Activated B cell treated with CpG ODN at 0.5 μM for 24 hours (primary cell): ENCODE measurements around the gene APBA2. TPM values are rescaled to one million over a fixed set of nuclear protein-coding genes. Genes with fewer than 3 reads are reported as not detected.
"Not testable (repeated sequence)": the region's sequence is repeated elsewhere in the genome, so short reads cannot be mapped to it uniquely, and the experiment has no call there.

Experiments used
- ATAC-seq: fragments of 200-7000 bp; cut with Tn5 transposase; one replicate; pipeline ENCODE4 v1.10.0; 2021; ENCODE audit warnings: low read depth, mild to moderate bottlenecking, moderate library complexity
- CTCF ChIA-PET: fragments of 350-600 bp; sonication (Branson Sonifier 250); formaldehyde crosslinking; loops from one replicate; lab custom pipeline; 2021; ENCODE audit warnings: antibody characterized with exemption; lab: Charles Lee
- POLR2A ChIA-PET: fragments of 350-600 bp; sonication (Branson Sonifier 250); formaldehyde crosslinking; loops from one replicate; lab custom pipeline; 2021; ENCODE audit warnings: antibody characterized with exemption; lab: Charles Lee
- DNase-seq: peaks from one replicate; pipeline ENCODE4 v3.0.0; 2022
- H3K27ac Mint-ChIP-seq: one replicate; pipeline ENCODE4 v1.8.0; 2020; ENCODE audit warnings: mixed read lengths
- H3K27me3 Mint-ChIP-seq: one replicate; pipeline ENCODE4 v1.8.0; 2021; ENCODE audit warnings: mixed read lengths
- H3K36me3 Mint-ChIP-seq: one replicate; pipeline ENCODE4 v1.8.0; 2021; ENCODE audit warnings: low read depth, mixed read lengths
- H3K4me1 Mint-ChIP-seq: one replicate; pipeline ENCODE4 v1.8.0; 2021; ENCODE audit warnings: mixed read lengths
- H3K4me3 Mint-ChIP-seq: one replicate; pipeline ENCODE4 v1.8.0; 2020; ENCODE audit warnings: mild to moderate bottlenecking, mixed read lengths
- H3K9me3 Mint-ChIP-seq: one replicate; pipeline ENCODE4 v1.8.0; 2020; ENCODE audit warnings: mixed read lengths
- CTCF ChIP-seq: fragments of 200-600 bp; IDR thresholded peaks from one replicate; pipeline ENCODE4 v1.8.0; 2022; ENCODE audit warnings: antibody characterized with exemption, mild to moderate bottlenecking
- intact Hi-C: fragments of 100-400 bp; cut with micrococcal nuclease; formaldehyde crosslinking; loops from one replicate; pipeline ENCODE4 v1.15.1; 2024
- total RNA-seq: library from RNA; stranded (reverse); gene quantifications from 2 replicates; pipeline ENCODE4 v1.2.3, GENCODE V29; 2022

The APBA2 gene
- total RNA-seq: not detected in 2 replicates

GRCh38 chr15:28885630-28886430, at the start of gene APBA2:
Gene APBA2, plus strand, starts transcription at chr15:28885974. Its CDS starts 167,911 bp downstream, at chr15:29053885.
- intact Hi-C loops: no loop called here
- CTCF ChIA-PET: no interaction called here
- no peak for TF ChIP-seq CTCF
- no peak for DNase-seq
- Mint-ChIP-seq H3K9me3 (no peaks in the 10 kb centered on the region), H3K36me3 (no peaks in the 10 kb centered on the region), H3K4me1 (no peaks in the 10 kb centered on the region), H3K27ac (no peak within 1 kb of the TSS), H3K4me3 (no peak within 1 kb of the TSS), H3K27me3 (peaks cover 24% of the 10 kb centered on the region)
- POLR2A ChIA-PET: no interaction called here
- no peak for ATAC-seq

- H3K36me3 Mint-ChIP-seq, CTCF ChIA-PET, ATAC-seq, H3K4me1 Mint-ChIP-seq, H3K9me3 Mint-ChIP-seq, intact Hi-C loops, DNase-seq, H3K4me3 Mint-ChIP-seq, POLR2A ChIA-PET, H3K27ac Mint-ChIP-seq, H3K27me3 Mint-ChIP-seq: not testable (repeated sequence)
These were observed 45.5 kb upstream of the APBA2 start for GRCh38 chr15:28840285-28840684.

DNA sequence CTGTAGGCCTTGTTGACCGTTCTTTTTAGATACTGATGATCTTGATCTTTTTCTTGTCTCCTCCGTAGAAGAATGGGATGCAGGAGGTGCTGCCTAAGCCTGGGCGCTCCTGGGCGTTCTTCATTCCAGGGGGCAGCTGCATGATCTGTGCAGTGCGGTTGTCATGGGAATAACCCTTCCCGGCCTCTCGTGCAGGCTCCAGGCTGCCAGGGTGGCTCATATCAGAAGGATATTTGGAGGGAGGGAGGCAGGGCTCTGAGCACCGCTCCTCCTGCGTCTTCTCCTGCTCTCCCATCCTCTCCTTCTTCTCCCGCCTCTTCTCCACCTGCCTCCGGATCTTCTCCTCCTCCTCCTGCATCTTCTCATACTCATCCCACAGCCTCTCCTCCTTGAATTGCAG, 43.6 kb upstream of the APBA2 start:
- H3K36me3 Mint-ChIP-seq, DNase-seq, intact Hi-C loops, H3K4me1 Mint-ChIP-seq, H3K4me3 Mint-ChIP-seq, H3K9me3 Mint-ChIP-seq, ATAC-seq, H3K27me3 Mint-ChIP-seq, POLR2A ChIA-PET, CTCF ChIA-PET, H3K27ac Mint-ChIP-seq: not testable (repeated sequence)

GRCh38 chr15:28843520-28843919, 42.3 kb upstream of the APBA2 start:
- DNase-seq, intact Hi-C loops, H3K27me3 Mint-ChIP-seq, H3K9me3 Mint-ChIP-seq, H3K27ac Mint-ChIP-seq, H3K4me1 Mint-ChIP-seq, POLR2A ChIA-PET, ATAC-seq, CTCF ChIA-PET, H3K36me3 Mint-ChIP-seq, H3K4me3 Mint-ChIP-seq: not testable (repeated sequence)

DNA sequence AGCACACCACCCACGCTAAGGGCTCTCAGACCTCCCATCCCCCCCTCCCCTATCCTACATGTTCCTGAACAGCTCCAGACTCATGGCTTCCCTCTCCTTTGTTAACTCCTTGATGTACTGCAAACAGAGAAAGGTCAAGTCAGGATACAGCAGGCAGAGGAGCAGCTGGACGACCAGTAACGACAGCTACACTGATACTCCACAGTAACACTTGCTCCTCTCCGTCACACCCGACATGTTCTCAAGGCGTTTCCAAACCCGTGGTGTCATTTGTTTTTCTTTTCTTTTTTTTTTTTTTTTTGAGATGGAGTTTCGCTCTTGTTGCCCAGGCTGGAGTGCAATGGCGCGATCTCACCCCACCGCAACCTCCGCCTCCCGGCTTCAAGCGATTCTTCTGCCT, 41.6 kb upstream of the APBA2 start:
- intact Hi-C loops, H3K9me3 Mint-ChIP-seq, H3K27ac Mint-ChIP-seq, ATAC-seq, CTCF ChIA-PET, H3K27me3 Mint-ChIP-seq, DNase-seq, H3K36me3 Mint-ChIP-seq, H3K4me3 Mint-ChIP-seq, H3K4me1 Mint-ChIP-seq, POLR2A ChIA-PET: not testable (repeated sequence)

DNA sequence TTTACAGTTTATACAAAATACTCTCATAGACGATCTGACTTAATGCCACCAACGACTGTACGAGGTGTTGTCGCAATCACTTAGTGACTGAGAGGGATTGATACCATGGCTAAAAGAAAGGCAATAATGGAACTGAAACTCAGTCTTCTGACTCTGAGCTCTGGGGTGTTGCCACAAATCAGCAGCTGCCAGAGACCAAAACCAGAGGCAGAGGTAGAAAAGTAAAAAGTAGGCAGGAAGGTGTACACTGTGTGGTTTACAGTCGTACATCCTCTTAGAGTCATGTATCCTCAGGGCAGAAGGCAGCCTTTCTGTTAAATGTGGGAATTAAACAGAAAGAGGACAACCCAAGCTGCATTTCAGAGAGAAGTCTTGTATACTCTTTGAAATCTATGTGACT, 38.5 kb upstream of the APBA2 start:
- H3K36me3 Mint-ChIP-seq, CTCF ChIA-PET, H3K4me1 Mint-ChIP-seq, DNase-seq, H3K9me3 Mint-ChIP-seq, H3K27me3 Mint-ChIP-seq, H3K27ac Mint-ChIP-seq, POLR2A ChIA-PET, intact Hi-C loops, H3K4me3 Mint-ChIP-seq: not testable (repeated sequence)
- peak; percentile 83 for ATAC-seq

GRCh38 chr15:28847959-28848358, 37.8 kb upstream of the APBA2 start:
- H3K27ac Mint-ChIP-seq, H3K36me3 Mint-ChIP-seq, H3K4me1 Mint-ChIP-seq, CTCF ChIA-PET, POLR2A ChIA-PET, H3K4me3 Mint-ChIP-seq, ATAC-seq, intact Hi-C loops, H3K27me3 Mint-ChIP-seq, H3K9me3 Mint-ChIP-seq, DNase-seq: not testable (repeated sequence)

- H3K4me3 Mint-ChIP-seq, DNase-seq, H3K27ac Mint-ChIP-seq, H3K4me1 Mint-ChIP-seq, ATAC-seq, POLR2A ChIA-PET, intact Hi-C loops, H3K27me3 Mint-ChIP-seq, H3K36me3 Mint-ChIP-seq, H3K9me3 Mint-ChIP-seq, CTCF ChIA-PET: not testable (repeated sequence)
These were observed 37.3 kb upstream of the APBA2 start, which contains the start of gene GOLGA6L7 for GRCh38 chr15:28848521-28848920. Gene GOLGA6L7, minus strand, starts transcription at chr15:28848644. Its CDS starts 95 bp downstream, at chr15:28848549.

DNA sequence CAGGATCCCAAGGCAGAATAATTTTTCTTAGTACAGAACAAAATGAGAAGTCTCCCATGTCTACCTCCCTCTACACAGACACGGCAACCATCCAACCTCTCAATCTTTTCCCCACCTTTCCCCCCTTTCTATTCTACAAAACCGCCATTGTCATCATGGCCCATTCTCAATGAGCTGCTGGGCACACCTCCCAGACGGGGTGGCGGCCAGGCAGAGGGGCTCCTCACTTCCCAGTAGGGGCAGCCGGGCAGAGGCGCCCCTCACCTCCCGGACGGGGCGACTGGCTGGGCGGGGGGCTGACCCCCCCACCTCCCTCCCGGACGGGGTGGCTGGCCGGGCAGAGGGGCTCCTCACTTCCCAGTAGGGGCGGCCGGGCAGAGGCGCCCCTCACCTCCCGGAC, 36.5 kb upstream of the APBA2 start:
- H3K27ac Mint-ChIP-seq, H3K27me3 Mint-ChIP-seq, DNase-seq, CTCF ChIA-PET, ATAC-seq, H3K36me3 Mint-ChIP-seq, H3K4me3 Mint-ChIP-seq, H3K4me1 Mint-ChIP-seq, POLR2A ChIA-PET, intact Hi-C loops, H3K9me3 Mint-ChIP-seq: not testable (repeated sequence)

DNA sequence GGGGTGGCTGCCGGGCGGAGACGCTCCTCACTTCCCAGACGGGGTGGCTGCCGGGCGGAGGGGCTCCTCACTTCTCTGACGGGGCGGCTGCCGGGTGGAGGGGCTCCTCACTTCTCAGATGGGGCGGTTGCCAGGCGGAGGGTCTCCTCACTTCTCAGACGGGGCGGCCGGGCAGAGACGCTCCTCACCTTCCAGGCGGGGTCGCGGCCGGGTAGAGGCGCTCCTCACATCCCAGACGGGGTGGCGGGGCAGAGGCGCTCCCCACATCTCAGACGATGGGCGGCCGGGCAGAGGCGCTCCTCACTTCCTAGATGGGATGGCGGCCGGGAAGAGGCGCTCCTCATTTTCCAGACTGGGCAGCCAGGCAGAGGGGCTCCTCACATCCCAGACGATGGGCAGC, 36.0 kb upstream of the APBA2 start:
- H3K4me1 Mint-ChIP-seq, POLR2A ChIA-PET, H3K36me3 Mint-ChIP-seq, H3K4me3 Mint-ChIP-seq, CTCF ChIA-PET, H3K27me3 Mint-ChIP-seq, ATAC-seq, DNase-seq, H3K9me3 Mint-ChIP-seq, H3K27ac Mint-ChIP-seq, intact Hi-C loops: not testable (repeated sequence)

GRCh38 chr15:28853654-28854053, 32.1 kb upstream of the APBA2 start:
- ATAC-seq, H3K36me3 Mint-ChIP-seq, H3K27me3 Mint-ChIP-seq, CTCF ChIA-PET, DNase-seq, H3K4me3 Mint-ChIP-seq, intact Hi-C loops, H3K9me3 Mint-ChIP-seq, H3K27ac Mint-ChIP-seq, H3K4me1 Mint-ChIP-seq, POLR2A ChIA-PET: not testable (repeated sequence)
